SK-N-DZ (cell line): Measurements from ENCODE around the gene PDE11A.
A peak's percentile ranks its signal among the peaks of the same experiment; 100 is the strongest.
"Not testable (repeated sequence)": the region's sequence is repeated elsewhere in the genome, so short reads cannot be mapped to it uniquely, and the experiment has no call there.

ENCODE experiments used
- DNase-seq: peaks from one replicate; pipeline ENCODE4 v3.0.0-alpha.2; 2015; ENCODE audit warnings: low spot score

PDE11A gene

DNA sequence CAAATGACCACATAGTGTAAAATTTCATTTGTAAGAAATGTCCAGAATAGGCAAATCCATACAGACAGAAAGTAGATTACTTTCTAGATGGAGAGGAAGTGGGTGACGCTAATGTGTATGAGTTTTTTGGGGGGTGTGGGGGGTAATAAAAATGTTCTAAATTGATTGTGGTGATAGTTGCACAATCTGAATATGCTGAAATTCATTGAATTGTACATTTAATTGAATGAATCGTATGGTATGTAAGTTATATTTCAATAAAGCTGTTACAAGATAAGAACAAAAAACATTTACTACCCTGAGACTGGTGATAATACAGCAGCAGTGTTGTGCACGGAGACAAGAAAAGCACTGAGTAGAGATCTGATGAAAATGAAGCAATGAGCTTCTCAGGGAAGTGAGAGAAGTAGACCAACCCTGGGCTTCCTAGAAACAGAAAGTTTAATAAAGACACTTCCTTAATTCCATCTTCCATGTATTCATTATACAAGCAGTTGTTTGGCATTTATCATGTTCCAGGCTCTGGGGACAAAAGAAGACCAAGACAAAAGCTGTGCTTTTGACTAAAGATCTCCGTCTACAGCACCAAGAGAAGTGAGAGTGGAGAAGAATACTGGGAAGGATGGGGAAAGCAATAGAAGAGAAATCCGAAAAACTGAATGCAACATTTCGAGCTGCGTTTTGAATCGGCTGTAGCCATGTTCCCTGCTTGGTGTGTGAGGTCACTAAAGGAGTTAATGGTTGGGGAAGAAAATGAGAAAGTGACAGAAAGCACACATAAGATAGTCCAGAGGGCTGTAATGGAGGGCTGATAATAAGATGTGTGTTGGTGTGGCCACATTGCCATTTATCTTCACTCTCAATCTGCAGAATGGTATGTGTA lies 1.8 kb upstream of the PDE11A start:
- peak; percentile 25 for DNase-seq

GRCh38 chr2:178072000-178072382 lies 586 bp downstream of the PDE11A start:
- DNase-seq, result no peak

- DNase-seq, result no peak
Observed at GRCh38 chr2:178070824-178071223, 1.8 kb downstream of the PDE11A start.

GRCh38 chr2:178069551-178069950 lies 3.0 kb downstream of the PDE11A start:
- DNase-seq, result no peak

- no peak for DNase-seq
Observed at GRCh38 chr2:178068823-178069454, 3.6 kb downstream of the PDE11A start.

GRCh38 chr2:178066890-178067669 lies 5.5 kb downstream of the PDE11A start:
- no peak for DNase-seq

GRCh38 chr2:178066324-178066723 lies 6.3 kb downstream of the PDE11A start:
- DNase-seq, result no peak

DNA sequence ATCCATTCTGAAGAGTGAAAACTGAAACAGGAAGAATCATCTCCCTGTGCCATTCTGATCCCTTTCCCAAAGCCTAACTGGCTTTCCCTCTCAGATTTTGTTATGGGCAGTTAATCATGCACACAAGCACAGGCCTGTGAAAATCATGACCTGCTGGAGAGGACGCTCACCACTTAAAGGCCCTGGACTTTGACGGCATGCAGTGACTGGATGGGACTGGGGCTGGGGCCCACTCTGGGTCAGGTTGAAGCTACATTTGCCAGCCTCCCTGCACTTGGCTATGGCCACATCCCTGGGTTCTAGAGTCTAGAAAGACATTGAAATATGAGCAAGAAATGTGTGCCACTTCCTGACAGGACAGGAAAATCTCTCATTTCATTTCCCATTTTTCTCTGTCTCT lies 12.9 kb downstream of the PDE11A start:
- no peak for DNase-seq

GRCh38 chr2:178059111-178059510 lies 13.5 kb downstream of the PDE11A start:
- no peak for DNase-seq

GRCh38 chr2:178057179-178057680 lies 15.3 kb downstream of the PDE11A start:
- DNase-seq, result no peak

- DNase-seq, result no peak
Observed at GRCh38 chr2:178056345-178056744, 16.2 kb downstream of the PDE11A start.

- not testable (repeated sequence) for DNase-seq
Observed at GRCh38 chr2:178051257-178051656, 21.3 kb downstream of the PDE11A start.

DNA sequence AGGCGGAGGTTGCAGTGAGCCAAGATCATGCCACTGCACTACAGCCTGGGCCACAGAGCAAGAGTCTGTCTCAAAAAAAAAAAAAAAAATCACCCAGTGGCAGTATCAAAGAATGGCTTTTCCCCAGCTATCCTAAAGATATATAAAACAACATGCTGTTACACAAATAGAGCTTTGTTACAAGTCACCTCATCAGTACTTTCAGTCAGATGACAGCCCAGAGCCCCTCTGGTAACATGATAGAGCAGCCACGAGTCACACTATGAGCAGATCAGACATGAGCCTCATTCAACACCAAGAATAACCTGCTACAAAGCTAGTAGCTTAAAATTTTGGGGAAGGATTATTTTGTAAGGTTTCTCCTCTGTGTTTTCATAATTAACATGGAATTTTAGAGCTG lies 25.2 kb downstream of the PDE11A start:
- no peak for DNase-seq

GRCh38 chr2:178044836-178045235 lies 27.7 kb downstream of the PDE11A start:
- no peak for DNase-seq

DNA sequence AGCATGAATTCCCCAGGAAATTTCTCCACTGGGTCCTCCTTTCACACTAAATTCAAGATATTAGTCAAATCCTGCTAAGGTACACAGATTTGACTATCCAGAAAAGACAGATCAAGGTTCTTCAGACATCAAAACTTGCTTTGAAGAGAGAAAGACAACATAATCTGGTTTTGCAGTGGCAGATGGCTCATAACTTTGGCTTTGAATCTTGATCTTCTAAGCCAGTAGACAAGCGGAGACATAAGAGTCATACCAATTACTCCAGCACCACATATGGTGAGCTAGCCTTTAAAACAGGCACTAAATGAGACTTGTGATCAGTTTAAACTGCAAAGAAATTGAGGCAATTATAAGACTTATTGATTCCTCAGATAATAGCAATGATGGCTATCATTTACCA lies 29.3 kb downstream of the PDE11A start:
- DNase-seq, result no peak

DNA sequence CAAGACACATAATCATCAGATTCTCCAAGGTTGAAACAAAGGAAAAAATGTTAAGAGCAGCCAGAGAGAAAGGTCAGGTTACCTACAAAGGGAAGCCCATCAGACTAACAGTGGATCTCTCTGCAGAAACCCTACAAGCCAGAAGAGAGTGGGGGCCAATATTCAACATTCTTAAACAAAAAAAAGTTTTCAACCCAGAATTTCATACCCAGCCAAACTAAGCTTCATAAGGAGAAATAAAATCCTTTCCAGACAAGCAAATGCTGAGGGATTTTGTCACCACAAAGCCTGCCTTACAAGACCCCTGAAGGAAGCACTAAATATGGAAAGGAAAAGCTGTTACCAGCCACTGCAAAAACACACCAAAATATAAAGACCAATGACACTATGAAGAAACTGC lies 39.0 kb downstream of the PDE11A start:
- DNase-seq, result not testable (repeated sequence)

GRCh38 chr2:178029342-178029741 lies 43.2 kb downstream of the PDE11A start:
- DNase-seq, result no peak

GRCh38 chr2:178025551-178026185 lies 46.9 kb downstream of the PDE11A start:
- DNase-seq, result no peak

- DNase-seq, result no peak
Observed at GRCh38 chr2:178018141-178018540, 54.4 kb downstream of the PDE11A start.

DNA sequence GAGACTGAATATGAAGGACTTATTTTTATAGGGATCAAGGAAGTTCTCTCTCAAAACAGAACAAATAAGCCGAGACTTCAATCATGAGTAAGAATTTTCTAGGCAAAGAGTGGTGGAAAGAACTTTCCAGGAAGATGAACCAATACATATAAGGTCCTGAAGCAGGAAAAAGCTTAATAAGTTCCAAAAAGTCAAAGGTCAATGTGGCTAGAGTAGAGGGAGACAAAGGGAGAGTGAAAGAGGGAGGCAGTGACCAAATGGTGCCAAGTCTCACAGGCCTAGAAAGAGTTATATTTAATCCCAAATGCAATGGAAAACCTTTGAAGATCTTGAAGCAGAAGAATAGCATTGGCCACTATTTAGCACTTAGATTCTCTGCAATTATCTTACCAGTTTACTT lies 56.0 kb downstream of the PDE11A start:
- no peak for DNase-seq

DNA sequence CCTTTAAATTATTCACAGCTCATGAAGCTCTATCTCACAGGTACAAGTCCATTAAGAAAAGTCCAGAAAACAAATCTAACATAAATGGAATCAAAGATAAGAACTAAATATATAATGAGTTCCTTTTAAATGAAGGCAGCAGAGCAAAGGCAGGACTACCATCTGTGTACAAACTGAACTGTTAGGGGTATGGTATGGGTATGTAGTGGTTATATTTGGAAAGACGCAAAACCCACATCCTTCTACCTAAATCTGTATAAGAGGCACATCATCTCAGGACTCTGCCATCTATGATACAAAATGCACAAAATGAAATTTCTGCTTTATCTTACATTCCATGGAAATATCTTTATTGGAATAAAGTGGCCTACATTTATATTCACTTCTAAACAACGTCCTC lies 59.9 kb downstream of the PDE11A start:
- no peak for DNase-seq

- no peak for DNase-seq
Observed at GRCh38 chr2:178009813-178010212, 62.8 kb downstream of the PDE11A start.
